ENCODE measurements around the gene FBXO17. TPM values are rescaled to one million over a fixed set of nuclear protein-coding genes. Genes with fewer than 3 reads are reported as not detected.
"Not testable (repeated sequence)": the region's sequence is repeated elsewhere in the genome, so short reads cannot be mapped to it uniquely, and the experiment has no call there.

FBXO17 gene, protein sequence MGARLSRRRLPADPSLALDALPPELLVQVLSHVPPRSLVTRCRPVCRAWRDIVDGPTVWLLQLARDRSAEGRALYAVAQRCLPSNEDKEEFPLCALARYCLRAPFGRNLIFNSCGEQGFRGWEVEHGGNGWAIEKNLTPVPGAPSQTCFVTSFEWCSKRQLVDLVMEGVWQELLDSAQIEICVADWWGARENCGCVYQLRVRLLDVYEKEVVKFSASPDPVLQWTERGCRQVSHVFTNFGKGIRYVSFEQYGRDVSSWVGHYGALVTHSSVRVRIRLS
- polyA plus RNA-seq (ENCODE audit: insufficient read length in 3 of 3), result 100 to 1,000 TPM in 2 of 3 donors, 10 to 100 TPM in 1; 66.1 to 106 (median 106) TPM
- long read RNA-seq, donor 1, transcript FBXO17-205 (2 exons, 2,222 nt), result minor isoform, 5 of 57 reads
- long read RNA-seq, donor 1, transcript FBXO17-201 (6 exons, 2,386 nt), result major isoform, 25 of 57 reads
- long read RNA-seq, donor 1, partial matches to known transcripts, result 25 of 57 reads
- long read RNA-seq, donor 1, other reads (novel, unspliced or antisense), result 0 of 57 reads
- long read RNA-seq, donor 2, transcript FBXO17-201 (6 exons, 2,386 nt), result major isoform, 16 of 41 reads
- long read RNA-seq, donor 2, partial matches to known transcripts, result 18 of 41 reads
- long read RNA-seq, donor 2, other reads (novel, unspliced or antisense), result 0 of 41 reads
- long read RNA-seq, donor 3, transcript FBXO17-201 (6 exons, 2,386 nt), result major isoform, 21 of 44 reads
- long read RNA-seq, donor 3, partial matches to known transcripts, result 14 of 44 reads
- long read RNA-seq, donor 3, other reads (novel, unspliced or antisense), result 0 of 44 reads
- long read RNA-seq, donor 4, transcript FBXO17-201 (6 exons, 2,386 nt), result major isoform, 26 of 58 reads
- long read RNA-seq, donor 4, transcript FBXO17-205 (2 exons, 2,222 nt), result minor isoform, 5 of 58 reads
- long read RNA-seq, donor 4, partial matches to known transcripts, result 26 of 58 reads
- long read RNA-seq, donor 4, other reads (novel, unspliced or antisense), result 0 of 58 reads
- long read RNA-seq, donor 5, transcript FBXO17-201 (6 exons, 2,386 nt), result major isoform, 12 of 16 reads
- long read RNA-seq, donor 5, partial matches to known transcripts, result 0 of 16 reads
- long read RNA-seq, donor 5, other reads (novel, unspliced or antisense), result 0 of 16 reads
- long read RNA-seq, donor 6, transcript FBXO17-201 (6 exons, 2,386 nt), result major isoform, 21 of 54 reads
- long read RNA-seq, donor 6, partial matches to known transcripts, result 27 of 54 reads
- long read RNA-seq, donor 6, other reads (novel, unspliced or antisense), result 0 of 54 reads
- long read RNA-seq, donor 7, transcript FBXO17-201 (6 exons, 2,386 nt), result major isoform, 41 of 66 reads
- long read RNA-seq, donor 7, partial matches to known transcripts, result 18 of 66 reads
- long read RNA-seq, donor 7, other reads (novel, unspliced or antisense), result 0 of 66 reads
- long read RNA-seq, donor 8, transcript FBXO17-201 (6 exons, 2,386 nt), result major isoform, 6 of 14 reads
- long read RNA-seq, donor 8, partial matches to known transcripts, result 5 of 14 reads
- long read RNA-seq, donor 8, other reads (novel, unspliced or antisense), result 0 of 14 reads
- long read RNA-seq, donor 9, transcript FBXO17-205 (2 exons, 2,222 nt), result minor isoform, 6 of 49 reads
- long read RNA-seq, donor 9, transcript FBXO17-201 (6 exons, 2,386 nt), result major isoform, 23 of 49 reads
- long read RNA-seq, donor 9, partial matches to known transcripts, result 17 of 49 reads
- long read RNA-seq, donor 9, other reads (novel, unspliced or antisense), result 0 of 49 reads
- long read RNA-seq, donor 10, transcript FBXO17-201 (6 exons, 2,386 nt), result major isoform, 18 of 37 reads
- long read RNA-seq, donor 10, partial matches to known transcripts, result 17 of 37 reads
- long read RNA-seq, donor 10, other reads (novel, unspliced or antisense), result 0 of 37 reads
- long read RNA-seq, donor 11, transcript FBXO17-201 (6 exons, 2,386 nt), result major isoform, 19 of 24 reads
- long read RNA-seq, donor 11, partial matches to known transcripts, result 0 of 24 reads
- long read RNA-seq, donor 11, other reads (novel, unspliced or antisense), result 0 of 24 reads
- long read RNA-seq, donor 12, transcript FBXO17-204 (3 exons, 932 nt), result minor isoform, 7 of 72 reads
- long read RNA-seq, donor 12, transcript FBXO17-201 (6 exons, 2,386 nt), result major isoform, 27 of 72 reads
- long read RNA-seq, donor 12, partial matches to known transcripts, result 32 of 72 reads
- long read RNA-seq, donor 12, other reads (novel, unspliced or antisense), result 0 of 72 reads
- long read RNA-seq, donor 13, transcript FBXO17-201 (6 exons, 2,386 nt), result major isoform, 9 of 16 reads
- long read RNA-seq, donor 13, partial matches to known transcripts, result 0 of 16 reads
- long read RNA-seq, donor 13, other reads (novel, unspliced or antisense), result 0 of 16 reads
- long read RNA-seq, donor 14, result 0 reads
- long read RNA-seq, donor 15, transcript FBXO17-201 (6 exons, 2,386 nt), result major isoform, 20 of 39 reads
- long read RNA-seq, donor 15, partial matches to known transcripts, result 14 of 39 reads
- long read RNA-seq, donor 15, other reads (novel, unspliced or antisense), result 0 of 39 reads
- long read RNA-seq, donor 16, transcript FBXO17-201 (6 exons, 2,386 nt), result major isoform, 28 of 55 reads
- long read RNA-seq, donor 16, partial matches to known transcripts, result 17 of 55 reads
- long read RNA-seq, donor 16, other reads (novel, unspliced or antisense), result 0 of 55 reads

DNA sequence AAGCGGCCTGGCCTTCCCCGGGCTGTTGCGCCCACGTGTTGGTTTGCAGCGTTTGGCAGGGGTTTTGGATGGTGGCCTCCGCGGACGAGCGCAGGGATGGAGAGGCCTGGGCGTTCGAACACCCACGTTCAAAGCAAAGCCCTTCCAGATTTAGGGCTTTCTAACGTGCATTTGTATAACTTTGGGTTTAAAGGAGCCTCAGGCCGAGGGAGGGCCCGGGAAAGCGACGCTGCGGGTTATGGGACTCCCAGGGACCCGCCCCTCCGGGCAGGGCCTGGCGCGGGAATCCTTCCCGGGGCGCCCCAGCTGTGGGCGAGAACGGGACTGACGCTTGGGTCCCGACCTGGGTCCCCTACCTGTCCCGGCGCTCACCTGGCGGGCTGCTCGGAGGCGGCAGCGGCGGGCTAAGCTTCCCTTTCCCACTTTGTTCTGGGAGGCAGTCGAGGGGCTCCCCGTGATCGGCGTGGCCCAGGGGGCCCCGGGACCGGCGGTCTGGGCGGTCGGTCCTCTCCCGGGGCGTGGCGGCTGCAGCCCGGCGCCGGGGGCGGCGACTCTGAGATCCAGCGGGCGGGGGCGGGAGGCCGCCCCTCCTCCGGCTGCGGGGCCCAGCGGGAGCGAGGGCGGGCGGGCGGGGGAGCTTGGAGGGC is at the start of gene FBXO17:
FBXO17 (minus strand) TSS at position 529 of the 647 bp plus-strand sequence. CDS start 25,423 bp downstream, outside the sequence.
- peak; percentile 68 for DNase-seq

DNA sequence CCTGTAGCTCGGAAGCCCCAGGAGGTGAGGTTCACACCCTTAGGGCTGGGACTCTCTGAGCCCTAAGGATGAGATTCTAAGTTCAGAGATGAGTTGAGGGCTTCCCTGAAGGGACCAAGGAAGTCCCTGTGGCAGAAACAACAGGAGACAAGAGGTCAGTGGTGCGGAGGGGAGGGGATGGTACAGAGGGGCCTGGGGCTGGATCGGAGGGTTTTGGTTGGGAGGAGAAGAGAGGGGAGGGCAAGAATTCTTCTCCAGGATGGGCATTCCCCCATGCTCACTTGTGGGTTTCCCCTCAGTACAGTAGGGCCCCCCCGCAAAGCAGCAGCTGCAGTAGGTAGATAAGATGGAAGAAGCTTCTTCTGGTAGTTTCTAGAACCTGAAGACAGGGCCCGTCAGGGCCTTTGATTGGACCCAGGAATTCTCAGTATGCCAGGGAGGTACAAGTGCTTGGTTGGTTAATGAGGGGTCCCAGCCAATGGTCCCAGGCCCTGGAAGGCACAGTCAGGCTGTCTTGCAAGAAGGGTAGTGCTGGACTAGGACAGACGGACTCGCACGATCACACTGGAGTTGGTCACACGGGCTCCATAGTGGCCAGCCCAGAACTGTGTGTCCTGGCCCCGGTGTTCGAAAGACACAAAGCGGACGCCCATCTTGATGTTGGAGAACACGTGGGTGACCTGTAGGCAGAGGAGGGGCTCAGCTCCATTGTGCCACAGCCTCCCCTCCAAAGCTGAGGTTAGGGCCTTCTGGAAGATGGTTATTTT is 49.5 kb upstream of the FBXO17 start:
- no peak for DNase-seq

DNA sequence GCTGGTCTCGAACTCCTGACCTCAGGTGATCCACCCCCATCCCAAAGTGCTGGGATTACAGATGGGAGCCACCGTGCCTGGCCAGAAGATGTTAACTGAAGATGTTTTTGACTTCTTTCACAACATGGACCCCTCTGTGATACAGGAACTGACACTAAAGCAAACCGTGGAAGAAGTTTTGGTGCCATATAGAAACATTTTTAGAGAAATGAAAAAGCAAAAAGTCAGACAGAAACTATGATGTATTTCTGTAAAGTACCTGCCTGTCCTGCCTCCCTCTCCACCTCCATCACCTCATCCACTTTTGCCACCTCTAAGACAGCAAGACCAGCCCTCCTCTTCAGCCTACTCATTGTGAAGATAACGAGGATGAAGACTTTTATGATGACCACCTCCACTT is 45.5 kb upstream of the FBXO17 start:
- no peak for DNase-seq

DNA sequence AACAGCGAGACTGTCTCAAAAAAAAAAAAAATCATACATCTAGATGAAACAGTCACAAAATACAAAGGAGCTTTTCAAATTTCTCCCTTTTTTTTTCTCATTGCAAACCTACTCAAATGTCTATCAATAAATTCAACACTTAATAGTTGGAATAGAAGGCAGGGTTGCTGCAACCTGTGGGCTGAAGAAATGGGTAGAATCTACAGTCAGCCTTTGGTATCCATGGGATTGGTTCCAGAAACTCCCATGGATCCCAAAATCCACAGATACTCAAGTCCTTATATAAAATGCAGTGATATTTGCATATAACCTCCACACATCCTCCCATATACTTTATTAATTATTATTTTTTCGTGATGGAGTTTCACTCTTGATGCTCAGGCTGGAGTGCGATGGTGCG is 42.1 kb upstream of the FBXO17 start:
- no peak for DNase-seq

DNA sequence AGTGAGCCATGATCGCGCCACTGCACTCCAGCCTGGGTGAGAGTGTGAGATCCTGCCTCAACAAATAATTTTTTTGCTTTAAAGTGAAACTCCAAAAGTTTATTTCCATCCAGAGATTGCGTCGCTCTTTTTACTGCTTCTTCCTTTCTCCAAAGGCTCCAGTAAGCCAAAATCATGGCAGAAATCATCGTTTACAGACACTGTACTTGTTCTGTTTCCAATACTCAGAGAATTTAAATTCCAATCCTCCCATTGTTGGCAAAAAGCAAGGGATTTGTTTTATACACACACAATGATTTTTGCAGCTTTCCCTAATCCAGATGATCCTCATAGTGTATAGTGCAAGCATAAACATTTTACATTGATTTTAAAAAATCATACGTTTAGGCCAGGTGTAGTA is 41.5 kb upstream of the FBXO17 start:
- DNase-seq, result no peak

DNA sequence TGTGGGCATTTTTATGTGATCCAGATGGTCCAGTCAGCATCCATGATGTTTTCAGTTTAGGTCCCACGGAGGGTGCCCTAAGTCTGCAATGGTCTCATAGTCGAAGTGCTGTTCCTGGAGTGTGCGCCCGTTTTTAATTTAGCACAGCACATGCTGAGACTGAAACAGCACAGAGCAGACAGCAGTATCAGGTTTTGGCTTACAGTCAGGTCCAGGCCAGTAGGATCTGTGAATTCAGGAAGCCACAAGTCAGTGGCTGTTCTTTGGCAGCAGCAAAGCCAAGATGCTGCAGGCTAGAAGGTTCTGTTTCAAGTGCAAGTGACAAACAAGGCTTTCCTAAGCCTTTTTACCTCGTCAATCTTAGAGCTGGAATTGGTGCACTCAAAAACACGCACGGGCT is 38.5 kb upstream of the FBXO17 start:
- DNase-seq, result no peak

DNA sequence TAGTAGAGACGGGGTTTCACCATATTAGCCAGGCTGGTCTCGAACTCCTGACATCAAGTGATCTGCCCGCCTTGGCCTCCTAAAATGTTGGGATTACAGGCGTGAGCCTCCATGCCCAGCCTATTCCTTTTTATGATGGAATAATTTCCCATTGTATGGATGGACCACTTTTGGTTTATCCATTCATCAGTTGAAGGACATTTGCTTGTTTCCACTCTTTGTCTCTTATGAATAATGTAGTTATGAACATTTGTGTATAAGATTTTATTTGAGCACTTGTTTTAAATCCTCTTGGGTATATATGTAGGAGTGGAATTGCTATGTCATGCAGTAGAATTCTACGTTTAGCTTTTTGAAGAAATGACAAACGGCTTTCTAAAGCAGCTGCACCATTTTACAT is 33.5 kb upstream of the FBXO17 start:
- no peak for DNase-seq

DNA sequence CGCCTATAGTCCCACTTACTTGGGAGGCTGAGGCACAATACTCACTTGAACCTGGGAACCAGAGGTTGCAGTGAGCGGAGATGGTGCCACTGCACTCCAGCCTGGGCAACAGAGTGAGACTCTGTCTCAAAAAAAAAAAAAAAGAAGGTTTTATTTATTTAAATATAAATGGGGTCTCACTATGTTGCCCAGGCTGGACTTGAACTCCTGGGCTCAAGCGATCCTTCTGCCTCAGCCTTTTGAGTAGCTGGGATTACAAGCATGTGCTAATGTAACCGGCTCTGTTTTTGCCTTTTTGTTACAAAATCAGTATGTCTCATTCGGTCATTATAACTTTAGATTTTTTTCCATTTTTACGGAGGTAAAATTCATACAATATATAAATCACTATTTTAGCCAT is 32.6 kb upstream of the FBXO17 start:
- DNase-seq, result no peak

DNA sequence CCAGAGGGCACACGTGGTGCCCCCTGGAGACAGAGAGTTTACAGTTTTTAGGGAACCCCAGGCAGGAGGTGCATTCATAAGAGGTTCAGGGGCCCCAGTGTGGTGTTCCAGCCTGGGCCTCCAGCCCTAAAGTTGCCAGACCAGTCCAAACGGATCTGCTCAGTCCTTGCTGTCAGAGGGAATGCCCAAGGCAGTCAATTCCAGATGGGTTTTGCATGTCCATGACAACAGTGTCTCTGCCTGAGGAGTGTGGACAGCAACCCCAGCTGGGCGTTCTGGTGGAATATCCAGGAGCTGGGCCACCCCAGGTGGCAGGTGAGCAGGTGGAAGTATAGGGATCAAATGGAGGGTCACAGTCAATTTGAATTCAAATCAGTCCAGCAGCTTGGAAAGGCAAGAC is 31.6 kb upstream of the FBXO17 start:
- DNase-seq, result no peak

DNA sequence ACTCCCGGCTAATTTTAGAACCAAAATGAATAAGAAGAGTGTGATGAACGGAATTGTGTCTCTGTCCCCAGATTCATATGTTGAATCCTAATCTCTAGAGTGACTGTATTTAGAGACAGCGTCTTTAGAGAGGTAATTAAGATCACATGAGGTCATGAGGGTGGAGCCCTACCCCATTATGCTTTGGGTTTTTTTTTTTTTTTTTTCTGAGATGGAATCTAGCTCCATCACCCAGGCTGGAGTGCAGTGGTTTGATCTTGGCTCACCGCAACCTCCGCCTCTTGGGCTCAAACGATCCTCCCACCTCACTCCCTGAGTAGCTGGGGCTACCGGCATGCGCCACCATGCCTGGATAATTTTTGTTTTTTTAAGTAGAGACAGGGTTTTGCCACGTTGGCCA is 28.9 kb upstream of the FBXO17 start:
- no peak for DNase-seq

DNA sequence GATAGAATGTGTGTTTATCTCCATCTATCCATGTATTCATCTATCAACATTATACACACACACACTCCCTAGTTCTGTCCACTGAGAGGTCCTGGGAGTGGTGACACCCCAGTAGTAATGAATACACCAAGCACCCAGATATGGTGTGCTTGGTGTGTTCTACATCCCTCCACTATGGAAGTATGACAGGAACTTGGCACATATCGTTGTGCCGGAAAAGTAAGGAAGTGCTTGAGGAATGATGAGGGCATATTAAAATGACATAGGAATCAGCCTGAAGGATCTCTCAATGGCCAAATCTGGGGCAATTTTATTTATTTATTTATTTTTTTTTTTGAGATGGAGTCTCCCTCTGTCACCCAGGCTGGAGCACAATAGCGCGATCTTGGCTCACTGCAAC is 28.3 kb upstream of the FBXO17 start:
- no peak for DNase-seq

DNA sequence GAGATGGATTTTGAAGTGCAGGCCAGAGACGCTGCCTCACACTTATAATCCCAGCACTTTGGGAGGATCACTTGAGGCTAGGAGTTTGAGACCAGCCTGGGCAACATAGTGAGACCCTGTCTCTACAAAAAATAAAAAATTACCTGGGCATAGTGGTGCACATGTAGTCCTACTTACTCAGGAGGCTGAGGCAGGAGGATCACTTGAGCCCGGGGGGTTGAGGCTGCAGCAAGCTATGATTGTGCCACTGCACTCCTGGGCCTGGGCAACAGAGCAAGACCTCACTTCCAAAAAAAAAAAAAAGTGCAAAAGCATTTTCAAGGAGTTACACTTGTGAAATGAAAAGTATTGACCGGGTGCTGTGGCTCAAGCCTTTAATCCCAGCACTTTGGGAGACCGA is 27.6 kb upstream of the FBXO17 start:
- no peak for DNase-seq

DNA sequence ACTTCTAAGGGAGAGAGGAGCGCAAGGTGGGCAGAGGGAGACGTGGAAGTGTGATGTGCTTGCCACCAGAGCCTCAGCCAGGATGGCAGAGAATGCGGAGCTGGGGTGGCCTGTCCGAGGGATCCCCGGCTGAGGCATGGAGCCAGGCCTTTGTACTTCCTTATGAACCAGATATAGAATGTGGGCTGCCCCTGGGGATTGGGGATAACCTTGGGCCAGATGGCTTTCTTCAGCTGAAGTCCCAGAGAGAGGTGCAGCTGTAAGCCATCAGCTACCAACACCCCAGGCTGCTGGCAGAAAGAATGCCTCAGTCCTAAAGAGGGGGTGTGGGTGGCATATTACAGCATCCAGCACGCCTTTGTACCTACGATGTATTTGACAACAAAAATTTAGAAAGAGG is 25.5 kb upstream of the FBXO17 start:
- no peak for DNase-seq

DNA sequence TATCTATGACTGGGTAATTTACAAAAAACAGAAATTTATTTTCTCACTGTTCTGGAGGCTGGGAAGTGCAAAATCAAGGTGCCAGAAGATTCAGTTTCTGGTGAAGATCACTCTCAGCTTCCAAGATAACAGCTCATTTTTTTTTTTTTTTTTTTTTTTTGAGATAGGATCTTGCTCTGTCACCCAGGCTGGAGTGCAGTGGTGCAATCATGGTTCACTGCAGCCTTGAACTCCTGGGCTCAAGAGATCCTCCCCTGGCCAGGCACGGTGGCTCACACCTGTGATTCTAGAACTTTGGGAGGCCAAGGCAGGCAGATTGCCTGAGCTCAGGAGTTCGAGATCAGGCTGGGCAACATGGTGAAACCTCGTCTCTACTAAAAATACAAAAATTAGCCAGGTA is 22.0 kb upstream of the FBXO17 start:
- not testable (repeated sequence) for DNase-seq

DNA sequence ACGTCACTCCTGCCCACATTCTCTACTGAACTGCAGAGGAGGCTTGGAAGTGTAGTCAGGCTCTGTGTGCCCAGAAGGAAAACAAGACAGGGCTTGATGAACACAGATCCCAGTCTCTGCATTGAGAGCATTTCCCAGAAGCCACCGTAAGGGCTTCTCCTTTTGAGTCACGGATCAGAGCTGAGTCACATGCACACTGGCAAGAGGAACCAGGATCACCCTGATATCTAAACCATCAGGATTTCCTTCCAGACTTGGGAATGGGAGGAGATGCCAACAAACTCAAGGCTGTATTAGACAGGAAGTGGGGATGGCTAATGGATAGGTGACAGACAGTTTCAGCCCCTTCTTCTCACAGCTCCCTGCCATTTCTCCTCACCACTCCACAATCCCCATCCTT is 17.7 kb upstream of the FBXO17 start:
- DNase-seq, result no peak

DNA sequence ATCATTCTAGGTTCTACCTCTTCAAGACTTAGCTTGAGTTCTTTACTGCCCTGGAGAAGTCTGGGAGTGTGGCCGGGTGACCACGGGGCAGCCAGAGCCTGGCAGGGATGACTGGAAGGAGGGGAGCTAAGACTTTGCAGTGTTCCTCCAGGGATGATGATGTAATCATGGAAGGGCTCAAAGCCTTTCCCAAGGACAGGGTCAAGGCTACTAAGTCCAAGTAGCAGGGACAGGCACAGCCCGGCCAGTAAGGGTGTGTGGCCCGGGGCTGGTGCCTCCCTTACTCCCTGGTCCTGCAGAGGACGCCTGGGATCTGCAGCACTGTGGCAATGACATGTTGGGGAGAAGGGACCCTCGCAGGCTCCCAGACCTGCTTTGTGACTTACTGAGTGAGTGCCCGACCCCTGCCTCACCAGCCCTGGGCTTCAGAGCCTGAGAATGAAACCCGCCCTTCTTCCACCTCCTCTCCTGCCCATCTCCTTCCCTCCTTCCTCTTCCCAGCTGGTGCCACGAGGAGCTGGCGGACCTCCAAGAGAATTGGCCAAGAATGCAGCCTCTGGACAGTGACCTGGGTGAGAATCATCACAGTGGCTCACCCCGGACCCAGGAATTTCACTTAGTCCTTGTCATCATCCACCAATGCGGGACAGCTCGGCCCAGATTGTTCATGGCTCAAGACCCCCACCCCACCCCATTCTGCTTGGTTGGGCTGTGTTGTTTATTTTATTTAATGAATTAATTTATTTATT is 15.6 kb upstream of the FBXO17 start:
- DNase-seq, result no peak

DNA sequence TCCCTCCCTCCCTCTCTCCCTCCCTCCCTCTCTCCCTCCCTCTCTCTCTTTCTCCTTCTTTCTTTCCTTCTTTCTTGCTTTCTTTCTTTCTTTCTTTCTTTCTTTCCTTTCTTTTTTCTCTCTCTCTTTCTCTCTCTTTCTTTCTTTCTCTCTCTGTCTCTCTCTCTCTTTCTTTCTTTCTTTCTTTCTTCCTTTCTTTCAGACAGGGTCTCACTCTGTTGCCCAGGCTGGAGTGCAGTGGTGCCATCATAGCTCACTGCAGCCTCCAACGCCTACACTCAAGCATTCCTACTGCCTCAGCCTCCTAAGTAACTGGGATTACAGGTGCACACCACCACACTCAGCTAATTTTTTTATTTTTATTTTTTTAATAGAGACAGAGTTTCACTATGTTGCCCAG is 14.1 kb upstream of the FBXO17 start:
- not testable (repeated sequence) for DNase-seq
